Endothelial cell of umbilical vein (primary cell): ENCODE data around the gene CCL7. TPM values are rescaled to one million over a fixed set of nuclear protein-coding genes. Genes with fewer than 3 reads are reported as not detected.

Source experiments
- BruUV-seq: library from RNA; stranded (reverse); fragments of 400-500 nt; replicated peaks from 2 replicates; lab custom pipeline; 2021; lab: Mats Ljungman, UMichigan
- CTCF ChIA-PET: fragments of 300-600, 350-600 bp; sonication (Branson Sonifier 250); formaldehyde crosslinking; loops from one replicate; lab custom pipeline; 2021; ENCODE audit warnings: antibody characterized with exemption, inconsistent platforms; lab: Charles Lee
- POLR2A ChIA-PET: fragments of 300-600, 350-600 bp; sonication (Branson Sonifier 250); formaldehyde crosslinking; loops from one replicate; lab custom pipeline; 2021; ENCODE audit warnings: antibody characterized with exemption, inconsistent platforms; lab: Charles Lee
- DNase-seq: peaks from one replicate; pipeline ENCODE4 v3.0.0-alpha.2; 2011; ENCODE audit warnings: low read depth, low spot score
- FAIRE-seq: peaks from 2 replicates; lab custom pipeline; 2011; peaks lifted over from hg19 to GRCh38; lab: Jason Lieb, UNC
- H2AFZ ChIP-seq: 2 replicates; pipeline ENCODE4 v1.6.0; 2012; ENCODE audit warnings: low read depth, low read length, control low read depth, inconsistent platforms
- H3K27ac ChIP-seq: 2 replicates; pipeline ENCODE4 v1.5.1; 2011; ENCODE audit warnings: low read depth, mild to moderate bottlenecking, control low read depth, low read length, moderate library complexity; ENCODE audit not compliant: insufficient read depth
- H3K27me3 ChIP-seq, 2 experiments: 2 replicates each; pipeline versions ENCODE4 v1.6.0 to v1.6.1; 2011; ENCODE audit warnings: low read length in 2 of 2, mixed read lengths in 1 of 2; ENCODE audit not compliant: control insufficient read depth in 2 of 2, insufficient read depth in 2 of 2
- H3K36me3 ChIP-seq, 2 experiments: 2 replicates in 1 of 2; 3 replicates in 1 of 2; pipeline ENCODE4 v1.5.1; 2011; ENCODE audit warnings: low read length in 2 of 2, mild to moderate bottlenecking in 1 of 2, moderate library complexity in 1 of 2; ENCODE audit not compliant: control insufficient read depth in 2 of 2, insufficient read depth in 2 of 2; ENCODE audit errors: extremely low read depth in 1 of 2
- H3K4me1 ChIP-seq: 3 replicates; pipeline ENCODE4 v1.5.1; 2011; ENCODE audit warnings: mild to moderate bottlenecking, low read length; ENCODE audit not compliant: control insufficient read depth, insufficient read depth; ENCODE audit errors: extremely low read depth
- H3K4me2 ChIP-seq: 2 replicates; pipeline ENCODE4 v1.6.1; 2011; ENCODE audit warnings: low read length, control low read depth, mixed read lengths; ENCODE audit not compliant: insufficient read depth
- H3K4me3 ChIP-seq, 3 experiments: fragments of 200-600 bp in 1 of 3; sonication (generic), shearing (Covaris generic) in 1 of 3; replicated peaks in 1 of 3; 2 replicates each; pipeline ENCODE4 v1.5.1; 2011 to 2016; ENCODE audit warnings: control low read depth in 3 of 3, low read length in 3 of 3, mild to moderate bottlenecking in 2 of 3, inconsistent platforms in 1 of 3, low read depth in 1 of 3, moderate library complexity in 1 of 3; ENCODE audit not compliant: insufficient read depth in 1 of 3
- H3K79me2 ChIP-seq: 2 replicates; pipeline ENCODE4 v1.6.0; 2012; ENCODE audit warnings: low read length, inconsistent platforms; ENCODE audit not compliant: control insufficient read depth, insufficient read depth
- H3K9ac ChIP-seq: replicated peaks from 2 replicates; pipeline ENCODE3; 2011; ENCODE audit warnings: low read length, control low read depth; ENCODE audit not compliant: insufficient read depth; ENCODE audit errors: extremely low read depth
- H3K9me1 ChIP-seq: replicated peaks from 3 replicates; pipeline ENCODE4 v1.6.0; 2011; ENCODE audit warnings: mild to moderate bottlenecking, low read length; ENCODE audit not compliant: control insufficient read depth, insufficient read depth; ENCODE audit errors: extremely low read depth
- H3K9me3 ChIP-seq: replicated peaks from 2 replicates; pipeline ENCODE4 v1.5.1; 2012; ENCODE audit warnings: low read length, inconsistent platforms; ENCODE audit not compliant: control insufficient read depth, insufficient read depth
- H4K20me1 ChIP-seq: replicated peaks from 2 replicates; pipeline ENCODE3; 2011; ENCODE audit warnings: mild to moderate bottlenecking, low read length; ENCODE audit not compliant: control insufficient read depth, insufficient read depth; ENCODE audit errors: extremely low read depth
- FOS ChIP-seq: IDR thresholded peaks from 2 replicates; pipeline ENCODE4 v1.6.1; 2011; ENCODE audit warnings: mild to moderate bottlenecking, low read length, moderate library complexity, borderline replicate concordance; ENCODE audit not compliant: insufficient read depth
- MAX ChIP-seq: IDR thresholded peaks from 2 replicates; pipeline ENCODE4 v1.6.1; 2011; ENCODE audit not compliant: insufficient read depth, insufficient read length
- POLR2A ChIP-seq: IDR thresholded peaks from 2 replicates; pipeline ENCODE4 v1.6.1; 2012; ENCODE audit warnings: low read depth, mild to moderate bottlenecking, control low read depth, low read length
- POLR2AphosphoS5 ChIP-seq: IDR thresholded peaks from 2 replicates; pipeline ENCODE4 v1.6.1; 2012; ENCODE audit warnings: low read depth, mild to moderate bottlenecking, control low read depth, low read length, moderate library complexity; ENCODE audit not compliant: insufficient read depth
- dilution Hi-C: fragments of 300-500 bp; cut with MboI; formaldehyde crosslinking; loops from one replicate; pipeline ENCODE4 v1.15.0; 2019; ENCODE audit warnings: low sequenced_read_pairs; ENCODE audit not compliant: extremely low pct_ligation_motif_present
- intact Hi-C: fragments of 100-400 bp; cut with micrococcal nuclease; formaldehyde crosslinking; loops from one replicate; pipeline ENCODE4 v1.10.0; 2022
- polyA plus RNA-seq, 4 experiments: library from polyadenylated mRNA; depleted of rRNA in 3 of 4; stranded (reverse) in 3 of 4; unstranded in 1 of 4; fragments of >200 nt; gene quantifications; 2 replicates each; pipeline versions ENCODE4 v1.2.1 to v1.2.3, GENCODE V29; 2011 to 2012; ENCODE audit warnings: missing spikeins in 1 of 4
- total RNA-seq: library from RNA; stranded (reverse); gene quantifications from 2 replicates; pipeline ENCODE4 v1.2.3, GENCODE V29; 2021

CCL7 gene
- total and polyA plus RNA-seq, 2 donors (not counting 3 experiments of a cell fraction or from before 2014, with no cell fraction given), result 0.25 TPM; not detected in 1

GRCh38 chr17:34319039-34319483, 49.0 kb downstream of the CCL7 start, which contains the start of gene CCL8:
Gene CCL8 (plus strand): TSS chr17:34319435. CDS start chr17:34319502, 67 bp downstream.
- Histone ChIP-seq H3K9me3 (no peaks in the 10 kb centered on the region), H3K4me1 (no peaks in the 10 kb centered on the region), H3K9me1 (no peaks in the 10 kb centered on the region), H3K27me3 (peaks cover 5 to 11% of the 10 kb centered on the region in 2 experiments), H3K9ac (no peak within 1 kb of the TSS), H3K36me3 (no peaks in the 10 kb centered on the region), H4K20me1 (no peaks in the 10 kb centered on the region), H2AFZ (no peak within 1 kb of the TSS), H3K79me2 (no peaks in the 10 kb centered on the region), H3K4me3 (no peak within 1 kb of the TSS), H3K4me2 (no peak within 1 kb of the TSS), H3K27ac (no peak within 1 kb of the TSS)
- no TSS peak for BruUV-seq
- FAIRE-seq (no peak), DNase-seq (no peak)
- intact Hi-C loops, result no loop called here
- TF ChIP-seq POLR2AphosphoS5 (no peak), MAX (no peak), POLR2A (no peak), FOS (no peak)
- ChIA-PET CTCF (interaction anchor here (1.0 to 2.2 kb wide), 6 partner anchors 10 to 148 kb away, joined by 3 to 8 read pairs (median 5); no protein-coding TSS in a partner anchor), POLR2A (no interaction called here)
- dilution Hi-C loops, result loop anchor here (25.0 kb wide), 1 partner anchor 107 kb away; no protein-coding TSS in a partner anchor

Other genes starting within 250 kb of the CCL7 start
- 160 and 238 TPM in 2 replicates for gene CCL2, start 14.9 kb upstream of the CCL7 start, total RNA-seq
- 599 and 714 TPM in 2 replicates for gene CCL2, start 14.9 kb upstream of the CCL7 start, polyA plus RNA-seq
- not detected in 2 replicates for gene CCL11, start 15.5 kb downstream of the CCL7 start, total RNA-seq
- not detected in 2 replicates for gene CCL11, start 15.5 kb downstream of the CCL7 start, polyA plus RNA-seq
- not detected in 2 replicates for gene CCL8, start 49.2 kb downstream of the CCL7 start, total RNA-seq
- not detected in 2 replicates for gene CCL8, start 49.2 kb downstream of the CCL7 start, polyA plus RNA-seq
- not detected in 2 replicates for gene CCL13, start 86.3 kb downstream of the CCL7 start, total RNA-seq
- gene CCL13, start 86.3 kb downstream of the CCL7 start, polyA plus RNA-seq, result not detected in 2 replicates
- not detected in 2 replicates for gene CCL1, start 93.0 kb downstream of the CCL7 start, total RNA-seq
- not detected in 2 replicates for gene CCL1, start 93.0 kb downstream of the CCL7 start, polyA plus RNA-seq